Kidney (tissue), 14 donors: ENCODE data around the gene GSN. TPM values are rescaled to one million over a fixed set of nuclear protein-coding genes. Genes with fewer than 3 reads are reported as not detected.

ENCODE experiments used
- DNase-seq, 5 donors: peaks; one replicate each; pipeline ENCODE4 v3.0.0-alpha.2; 2013 to 2020
- FAIRE-seq: peaks from 2 replicates; lab custom pipeline; 2012; peaks lifted over from hg19 to GRCh38; lab: Jason Lieb, UNC
- H3K27ac ChIP-seq, 2 donors: one replicate each; pipeline ENCODE4 v1.7.0; 2013; ENCODE audit warnings: low read depth in 2 of 2, low read length in 2 of 2, inconsistent platforms in 1 of 2
- H3K27me3 ChIP-seq: one replicate; pipeline ENCODE4 v1.7.1; 2013; ENCODE audit warnings: low read length, inconsistent platforms; ENCODE audit not compliant: control insufficient read depth, insufficient read depth
- H3K36me3 ChIP-seq, 3 donors: one replicate each; pipeline versions ENCODE4 v1.7.0 to v1.7.1; 2013; ENCODE audit warnings: low read length in 3 of 3, control low read depth in 1 of 3, inconsistent platforms in 1 of 3; ENCODE audit not compliant: insufficient read depth in 3 of 3, control insufficient read depth in 2 of 3
- H3K4me1 ChIP-seq, 3 donors: one replicate each; pipeline versions ENCODE4 v1.7.0 to v1.7.1; 2013; ENCODE audit warnings: low read length in 3 of 3, inconsistent platforms in 1 of 3, low read depth in 1 of 3; ENCODE audit not compliant: control insufficient read depth in 2 of 3, insufficient read depth in 2 of 3
- H3K4me3 ChIP-seq, 3 donors: one replicate each; pipeline versions ENCODE4 v1.7.0 to v1.8.1; 2013; ENCODE audit warnings: low read length in 3 of 3, control low read depth in 1 of 3, inconsistent platforms in 1 of 3
- H3K9ac ChIP-seq, 3 donors: one replicate each; pipeline versions ENCODE4 v1.7.0 to v1.7.1; 2013; ENCODE audit warnings: low read length in 3 of 3, control low read depth in 1 of 3, inconsistent platforms in 1 of 3
- H3K9me3 ChIP-seq, 3 donors: one replicate each; pipeline versions ENCODE4 v1.7.0 to v1.7.1; 2013; ENCODE audit warnings: low read length in 3 of 3, control low read depth in 1 of 3, inconsistent platforms in 1 of 3; ENCODE audit not compliant: control insufficient read depth in 2 of 3, insufficient read depth in 1 of 3
- CTCF ChIP-seq: IDR thresholded peaks from 3 replicates; pipeline ENCODE4 v1.5.1; 2012; ENCODE audit warnings: mild to moderate bottlenecking, moderate library complexity, borderline replicate concordance; ENCODE audit not compliant: insufficient read depth; ENCODE audit errors: extremely low read depth
- intact Hi-C: fragments of 100-400 bp; cut with DNase I; formaldehyde crosslinking; loops from one replicate; pipeline ENCODE4 v1.11.1; 2022
- polyA plus RNA-seq: library from polyadenylated mRNA; stranded (reverse); fragments of 350-450 nt; fragmentation: Illumina TruSeq; extraction: RNeasy Lipid Tissue Mini Kit (QIAGEN cat#74804); gene quantifications from one replicate; pipeline ENCODE4 v1.2.3, GENCODE V29; 2014; ENCODE audit warnings: low read depth, low replicate concordance; ENCODE audit not compliant: insufficient read depth
- total RNA-seq: library from RNA; stranded (reverse); fragmentation: NEBNext Ultra II Directional; extraction: Animal tissue kit (Norgen Biotek cat#: 25700); gene quantifications from one replicate; pipeline ENCODE4 v1.2.1, GENCODE V29; 2021
- donor health status: control.
- donor health status: control.
- donor health status: control.
- donor health status: control.
- donor health status: control.
- donor health status: DM: yes; HTN: yes; CAD: no.
- donor health status: Normal renal cell carcinoma (clear cell type).

Gene GSN
- total and polyA plus RNA-seq, 2 donors from 2014 or later, result 235 to 511 TPM

GRCh38 chr9:121316378-121316777 is 48.4 kb downstream of the GSN start:
- Histone ChIP-seq H3K4me3 (no peak overlapping the region), H3K9me3 (no peaks in the 10 kb centered on the region), H3K27ac (no peak overlapping the region), H3K27me3 (no peaks in the 10 kb centered on the region), H3K4me1 (peaks cover 0 to 16% (median 0%) of the 10 kb centered on the region in 3 donors), H3K36me3 (peaks cover 3 to 51% (median 30%) of the 10 kb centered on the region in 3 donors), H3K9ac (no peak overlapping the region)
- intact Hi-C loops, result loop anchor here (10.0 kb wide), 1 partner anchor 52 kb away; the partner anchor contains the start of gene GSN
- FAIRE-seq (no peak), DNase-seq (no peak)
- TF ChIP-seq CTCF, result no peak

DNA sequence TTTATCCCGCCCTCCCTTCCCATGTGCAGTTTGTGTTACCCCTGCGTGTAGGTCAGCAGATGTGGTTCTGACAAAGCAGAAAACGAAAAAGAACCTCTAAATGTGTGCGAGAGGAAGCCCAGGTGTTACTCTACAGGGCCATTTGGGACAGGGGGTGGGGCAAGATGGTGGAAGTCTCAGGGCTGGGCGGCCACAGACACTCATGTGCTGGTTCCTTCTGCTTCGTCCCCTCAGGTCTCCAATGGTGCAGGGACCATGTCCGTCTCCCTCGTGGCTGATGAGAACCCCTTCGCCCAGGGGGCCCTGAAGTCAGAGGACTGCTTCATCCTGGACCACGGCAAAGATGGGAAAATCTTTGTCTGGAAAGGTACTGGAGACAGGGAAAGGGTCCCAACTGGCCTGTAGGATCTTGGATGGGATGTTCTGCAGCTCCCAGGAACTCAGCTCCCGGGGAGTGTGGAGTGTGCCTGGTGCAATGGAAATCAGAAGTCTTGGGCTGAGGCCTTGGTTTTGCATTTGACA is 49.0 kb downstream of the GSN start:
- no peak for TF ChIP-seq CTCF
- no peak overlapping the region for H3K4me3 ChIP-seq
- no peak overlapping the region for H3K9ac ChIP-seq
- DNase-seq (no peak), FAIRE-seq (no peak)
- intact Hi-C loops, result loop anchor here (10.0 kb wide), 1 partner anchor 52 kb away; the partner anchor contains the start of gene GSN
- H3K9me3 ChIP-seq, result no peaks in the 10 kb centered on the region
- H3K27ac ChIP-seq, result no peak overlapping the region
- peaks cover 0 to 16% (median 0%) of the 10 kb centered on the region in 3 donors for H3K4me1 ChIP-seq
- peaks cover 0 to 46% (median 26%) of the 10 kb centered on the region in 3 donors for H3K36me3 ChIP-seq
- no peaks in the 10 kb centered on the region for H3K27me3 ChIP-seq

GRCh38 chr9:121317737-121318630 is 50.0 kb downstream of the GSN start:
- no peak overlapping the region for H3K4me3 ChIP-seq
- TF ChIP-seq CTCF, result peak; percentile 6
- intact Hi-C loops, result loop anchor here (10.0 kb wide), 1 partner anchor 53 kb away; the partner anchor contains the start of gene GSN
- no peak overlapping the region for H3K9ac ChIP-seq
- DNase-seq (no peak), FAIRE-seq (no peak)
- peaks cover 0 to 46% (median 23%) of the 10 kb centered on the region in 3 donors for H3K36me3 ChIP-seq
- H3K27me3 ChIP-seq, result no peaks in the 10 kb centered on the region
- peaks cover 0 to 16% (median 0%) of the 10 kb centered on the region in 3 donors for H3K4me1 ChIP-seq
- peak overlapping the region in 1 of 2 donors; percentile 22 for H3K27ac ChIP-seq
- H3K9me3 ChIP-seq, result no peaks in the 10 kb centered on the region
